ENCODE data around the gene NOX3.

NOX3 gene

GRCh38 chr6:155352811-155353210 lies 102.8 kb downstream of the NOX3 start:
- no peak for DNase-seq (ENCODE audit: low read depth in 1 of 2, low spot score in 1 of 2)
- no peak overlapping the region for H3K27ac ChIP-seq (replicated peaks)
- H3K4me3 ChIP-seq (replicated peaks; ENCODE audit: insufficient read depth, low read length): no peak overlapping the region
- TF ChIP-seq GABPA (IDR thresholded peaks at IDR 0.05; ENCODE audit: low read depth) (no peak), CTCF (IDR thresholded peaks at IDR 0.05; ENCODE audit: insufficient read depth, low read length) (no peak), POLR2AphosphoS5 (IDR thresholded peaks at IDR 0.05; ENCODE audit: low read depth) (no peak), SPI1 (IDR thresholded peaks at IDR 0.05; ENCODE audit: borderline replicate concordance, low read depth) (no peak)
- no peaks in the 10 kb centered on the region for H3K27me3 ChIP-seq (ENCODE audit: insufficient read depth, poor library complexity, severe bottlenecking)

- no peak for DNase-seq (ENCODE audit: low read depth in 1 of 2, low spot score in 1 of 2)
- Histone ChIP-seq H3K27me3 (ENCODE audit: insufficient read depth, poor library complexity, severe bottlenecking) (no peaks in the 10 kb centered on the region), H3K4me3 (replicated peaks; ENCODE audit: insufficient read depth, low read length) (no peak overlapping the region), H3K27ac (replicated peaks) (no peak overlapping the region)
- TF ChIP-seq CTCF (IDR thresholded peaks at IDR 0.05; ENCODE audit: insufficient read depth, low read length) (no peak), GABPA (IDR thresholded peaks at IDR 0.05; ENCODE audit: low read depth) (no peak), POLR2AphosphoS5 (IDR thresholded peaks at IDR 0.05; ENCODE audit: low read depth) (no peak), REST (IDR thresholded peaks at IDR 0.05; ENCODE audit: insufficient replicate concordance, low read depth) (no peak), SPI1 (IDR thresholded peaks at IDR 0.05; ENCODE audit: borderline replicate concordance, low read depth) (no peak)
Observed at GRCh38 chr6:155352130-155352420, 103.6 kb downstream of the NOX3 start.

GRCh38 chr6:155351273-155352129 lies 104.1 kb downstream of the NOX3 start:
- no peak overlapping the region for H3K27ac ChIP-seq (replicated peaks)
- H3K27me3 ChIP-seq (ENCODE audit: insufficient read depth, poor library complexity, severe bottlenecking): no peaks in the 10 kb centered on the region
- TF ChIP-seq GABPA (IDR thresholded peaks at IDR 0.05; ENCODE audit: low read depth): no peak
- no peak for TF ChIP-seq POLR2AphosphoS5 (IDR thresholded peaks at IDR 0.05; ENCODE audit: low read depth)
- no peak for TF ChIP-seq SPI1 (IDR thresholded peaks at IDR 0.05; ENCODE audit: borderline replicate concordance, low read depth)
- TF ChIP-seq REST (IDR thresholded peaks at IDR 0.05; ENCODE audit: insufficient replicate concordance, low read depth): no peak
- TF ChIP-seq CTCF (IDR thresholded peaks at IDR 0.05; ENCODE audit: insufficient read depth, low read length): no peak
- DNase-seq (ENCODE audit: low read depth in 1 of 2, low spot score in 1 of 2): no peak
- no peak overlapping the region for H3K4me3 ChIP-seq (replicated peaks; ENCODE audit: insufficient read depth, low read length)
